HG03095 (cell line): ENCODE measurements around the gene INPP4B.

Source experiments
- ATAC-seq: cut with Tn5 transposase; IDR thresholded peaks from one replicate; pipeline ENCODE4 v1.9.1; 2021; ENCODE audit warnings: moderate library complexity; ENCODE audit not compliant: unreplicated experiment

The INPP4B gene

GRCh38 chr4:142741995-142742394 is 104.1 kb downstream of the INPP4B start:
- no peak for ATAC-seq

GRCh38 chr4:142728233-142728632 is 117.9 kb downstream of the INPP4B start:
- ATAC-seq, result no peak

DNA sequence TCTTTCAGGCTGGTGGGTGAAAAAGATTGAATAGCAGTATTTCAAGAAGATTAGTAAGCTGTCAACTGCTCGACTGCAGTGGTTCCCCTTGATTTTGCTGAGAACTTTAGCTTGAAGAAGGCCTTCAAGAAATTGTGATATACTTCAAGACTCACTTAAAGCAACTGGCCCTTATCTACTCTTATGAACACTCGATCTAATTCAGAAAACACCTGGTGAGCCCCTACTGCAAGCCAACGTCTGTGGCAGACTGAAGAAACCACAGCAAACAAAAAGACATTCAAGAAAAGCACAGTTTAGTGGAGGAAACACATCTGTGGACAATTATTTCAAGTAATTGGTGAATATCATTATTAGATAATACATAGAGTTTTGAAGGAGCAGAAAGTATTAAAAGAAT is 119.0 kb downstream of the INPP4B start:
- ATAC-seq, result no peak

DNA sequence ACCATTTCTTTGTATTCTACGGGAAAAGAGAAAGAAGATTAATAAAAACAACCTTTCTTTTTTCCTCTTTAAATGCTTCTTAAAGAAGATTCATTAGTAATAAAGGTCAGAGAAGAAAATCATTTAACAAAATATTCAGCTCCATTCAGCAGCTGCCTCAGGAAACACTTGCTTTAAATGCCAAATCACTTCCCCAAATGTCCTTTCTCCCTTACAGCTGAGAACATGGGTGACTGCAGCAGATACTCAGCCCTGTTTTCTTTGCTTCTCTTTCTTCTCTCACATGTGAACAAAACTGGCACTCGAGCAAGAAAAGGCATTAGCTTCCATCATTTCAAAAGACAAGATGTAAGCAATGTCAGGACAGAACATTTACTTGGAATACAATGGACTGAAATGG is 120.2 kb downstream of the INPP4B start:
- no peak for ATAC-seq

DNA sequence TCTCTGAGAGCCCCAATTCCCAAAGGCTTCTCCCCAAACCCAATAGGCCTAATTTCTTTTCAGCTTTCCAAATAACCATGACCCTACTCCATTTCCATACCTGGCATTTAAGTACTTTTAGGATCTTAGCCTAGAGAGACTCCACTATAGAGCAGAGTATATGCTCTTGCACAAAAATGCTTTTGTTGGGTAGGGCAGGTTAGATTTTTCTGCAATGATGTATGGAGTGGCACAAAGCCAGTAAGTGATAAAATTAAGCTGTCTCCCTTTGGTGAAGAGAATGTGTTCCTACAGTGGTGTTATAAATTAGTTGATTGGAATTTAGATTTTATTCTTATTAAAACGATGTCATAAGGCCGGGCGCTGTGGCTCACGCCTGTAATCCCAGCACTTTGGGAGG is 124.9 kb downstream of the INPP4B start:
- no peak for ATAC-seq

DNA sequence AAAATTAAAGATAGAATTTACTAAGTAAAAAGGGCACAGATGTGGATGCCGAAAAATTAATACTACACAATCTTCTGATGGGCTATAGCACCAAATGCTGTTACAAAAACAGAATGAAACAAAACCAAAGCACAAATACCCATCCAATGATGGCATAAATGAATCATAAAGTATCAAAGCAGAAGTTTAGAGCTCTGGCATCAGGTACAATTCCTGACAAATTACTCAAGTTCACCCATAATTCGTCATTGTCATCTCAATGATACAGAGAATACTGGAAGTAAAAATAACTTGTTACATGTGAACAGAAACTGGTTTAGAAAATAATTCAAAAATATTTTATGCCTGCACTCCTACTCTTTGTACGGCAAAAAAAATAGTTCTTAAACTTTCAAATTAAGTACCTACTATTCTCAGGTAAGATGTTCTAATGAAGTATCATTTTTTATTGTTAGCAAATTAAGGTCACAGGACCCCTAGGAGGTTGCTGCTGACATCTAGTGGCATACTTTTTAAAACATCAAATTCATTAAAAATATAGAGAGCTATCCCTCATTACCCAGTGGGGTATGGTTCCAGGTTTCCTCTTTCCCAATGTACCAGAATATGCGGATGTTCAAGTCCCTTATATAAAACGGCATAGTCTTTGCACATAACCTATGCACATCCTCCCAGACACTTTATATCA is 126.1 kb downstream of the INPP4B start:
- no peak for ATAC-seq

DNA sequence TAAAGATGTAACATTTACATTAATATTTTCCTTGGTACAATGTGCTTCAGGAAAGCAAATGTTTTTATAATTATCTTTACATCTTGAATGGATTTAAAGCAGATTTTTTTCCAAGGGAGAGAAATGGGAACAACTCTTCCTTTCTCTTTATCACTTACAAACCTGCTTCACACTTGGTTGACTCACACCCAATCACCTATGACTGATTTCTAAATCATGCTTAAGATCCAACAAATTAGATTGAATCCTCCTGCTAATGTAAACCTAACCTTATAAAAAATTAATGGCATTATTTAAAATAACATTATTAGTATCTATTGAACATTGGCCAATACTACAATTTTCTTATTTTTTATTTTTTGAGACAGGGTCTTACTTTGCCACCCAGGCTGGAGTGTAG is 127.1 kb downstream of the INPP4B start:
- no peak for ATAC-seq

GRCh38 chr4:142715727-142716126 is 130.4 kb downstream of the INPP4B start:
- no peak for ATAC-seq

GRCh38 chr4:142713282-142714030 is 132.6 kb downstream of the INPP4B start:
- ATAC-seq, result no peak

- no peak for ATAC-seq
Measured at GRCh38 chr4:142708231-142708630, 137.9 kb downstream of the INPP4B start.

- ATAC-seq, result no peak
Measured at GRCh38 chr4:142707401-142707800, 138.7 kb downstream of the INPP4B start.

DNA sequence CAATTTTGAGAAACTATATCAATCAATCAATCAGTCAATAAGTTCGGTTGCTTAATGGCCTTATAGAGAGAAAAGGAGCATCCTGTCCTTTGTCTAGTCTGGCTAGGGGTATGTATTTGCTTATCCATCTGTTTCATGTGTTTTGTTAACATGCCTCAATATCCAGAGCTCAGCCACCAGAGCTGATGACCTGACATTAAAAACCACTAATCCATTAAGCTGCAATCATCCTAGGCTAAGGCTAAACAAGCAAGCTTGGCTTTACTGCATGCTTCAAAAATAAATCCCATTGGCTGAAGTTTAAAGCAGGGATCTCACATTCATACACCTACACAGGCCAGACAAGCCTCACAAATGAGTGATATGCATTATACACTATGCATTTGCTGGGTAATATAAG is 139.7 kb downstream of the INPP4B start:
- no peak for ATAC-seq

DNA sequence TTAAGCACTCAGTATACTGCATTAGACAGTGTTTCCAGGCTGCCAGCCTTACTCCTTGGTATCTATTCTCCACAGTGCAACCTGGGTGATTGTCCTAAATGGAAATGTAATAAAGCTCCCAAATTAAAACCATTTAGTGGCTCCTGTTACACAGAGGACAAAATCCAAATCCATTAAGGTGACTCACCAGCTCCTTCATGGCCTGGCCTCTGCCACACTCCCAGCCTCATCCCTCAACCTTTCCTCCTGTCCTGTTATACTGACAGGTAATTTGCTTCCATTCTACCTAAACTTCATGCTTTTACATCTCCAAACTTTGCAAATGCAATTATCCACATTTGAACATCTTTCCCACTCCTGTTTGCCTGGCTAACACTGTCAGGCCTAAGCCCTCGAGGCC is 140.3 kb downstream of the INPP4B start:
- ATAC-seq, result no peak

DNA sequence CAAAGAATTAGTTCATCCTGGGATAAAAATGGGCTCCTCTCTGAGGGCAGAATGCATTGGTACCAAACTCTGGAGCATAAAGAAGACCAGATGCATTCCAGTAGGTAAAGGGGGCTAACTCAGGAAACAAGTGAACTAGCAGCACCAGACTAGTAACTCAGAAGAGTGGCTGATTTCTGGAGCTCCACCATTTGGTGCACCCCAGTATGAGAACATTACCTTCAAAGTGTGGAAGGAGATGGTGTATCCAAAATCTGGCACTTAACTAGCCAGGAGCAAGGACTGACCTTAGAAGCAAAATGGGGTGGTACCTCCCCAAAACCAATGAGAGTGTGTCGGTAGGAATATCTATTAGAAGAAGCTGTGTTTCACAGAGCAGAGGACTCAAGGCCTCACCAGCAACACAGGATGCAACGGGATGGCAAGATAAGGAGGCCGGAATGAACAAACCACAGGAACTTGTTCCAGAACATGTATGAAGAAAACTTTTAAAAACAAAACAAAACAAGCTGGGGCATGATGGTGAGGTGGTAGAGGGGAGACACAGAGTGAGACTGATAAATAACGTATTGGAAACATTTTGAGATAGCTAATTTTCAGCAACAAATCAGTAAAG is 142.3 kb downstream of the INPP4B start:
- ATAC-seq, result no peak

- no peak for ATAC-seq
Measured at GRCh38 chr4:142701017-142701416, 145.1 kb downstream of the INPP4B start.

- no peak for ATAC-seq
Measured at GRCh38 chr4:142700531-142700930, 145.6 kb downstream of the INPP4B start.

DNA sequence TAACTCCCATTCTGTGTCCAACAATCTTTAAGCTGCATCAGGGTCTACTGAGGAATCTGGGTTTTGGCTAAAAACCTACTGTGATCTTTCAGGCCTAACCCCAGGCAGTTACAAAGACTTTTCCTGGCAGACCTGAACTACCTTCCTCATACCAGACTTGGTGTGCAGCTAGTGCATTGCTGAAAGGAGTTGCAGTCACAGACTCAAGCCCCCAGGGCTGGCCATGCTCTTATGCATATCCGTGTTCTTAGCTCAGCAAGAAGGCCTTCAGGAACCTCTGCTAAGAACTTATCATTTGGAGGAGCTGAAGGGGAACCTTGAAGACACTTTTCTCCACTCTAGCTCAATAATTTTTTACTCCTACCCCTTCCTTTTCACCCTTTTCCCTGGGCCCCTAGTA is 147.5 kb downstream of the INPP4B start:
- ATAC-seq, result no peak

- no peak for ATAC-seq
Measured at GRCh38 chr4:142697928-142698327, 148.2 kb downstream of the INPP4B start.

GRCh38 chr4:142697320-142697719 is 148.8 kb downstream of the INPP4B start:
- no peak for ATAC-seq

DNA sequence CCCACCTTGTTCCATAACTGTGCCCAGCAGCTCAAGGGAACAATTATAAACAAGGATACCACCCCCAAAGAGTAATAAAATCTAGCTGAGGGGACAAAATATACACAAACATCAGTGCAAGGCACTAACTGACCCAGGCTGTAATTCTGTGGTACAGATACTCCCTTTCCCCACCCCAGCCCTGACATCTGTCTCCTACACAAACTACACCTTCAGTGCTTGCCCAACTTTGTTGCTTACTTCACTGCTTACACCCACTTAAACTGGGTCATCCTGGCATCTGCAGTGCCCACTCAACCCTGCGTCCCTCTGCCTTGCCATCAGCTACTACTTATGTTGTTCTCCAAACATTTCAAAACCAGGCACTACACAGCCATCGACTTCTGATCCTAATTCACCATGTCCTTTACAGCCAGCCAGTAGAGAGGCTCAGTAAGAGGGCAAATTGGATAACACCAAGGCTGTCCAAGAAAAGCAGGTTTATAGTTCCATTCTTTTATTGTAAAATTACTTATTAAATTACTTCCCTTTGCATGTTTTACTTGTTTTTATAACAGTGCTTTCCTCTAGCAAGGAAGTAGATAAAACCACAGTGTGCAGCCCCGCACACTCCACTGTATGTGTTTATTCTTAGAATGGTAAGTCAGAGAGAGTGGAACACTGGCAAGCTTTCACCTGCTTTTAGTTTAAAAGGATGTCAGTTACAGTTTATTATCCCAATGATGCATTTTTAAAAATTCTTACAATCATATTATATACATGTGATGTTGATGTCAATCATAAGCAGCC is 149.6 kb downstream of the INPP4B start:
- ATAC-seq, result no peak

GRCh38 chr4:142690406-142691163 is 155.5 kb downstream of the INPP4B start:
- ATAC-seq, result no peak
